DND-41 (cell line): ENCODE data around the gene HDAC11.

Experiments used
- CTCF ChIP-seq: IDR thresholded peaks from 2 replicates; pipeline ENCODE4 v1.5.1; 2012; ENCODE audit warnings: borderline replicate concordance, low read length, moderate library complexity, mild to moderate bottlenecking; ENCODE audit not compliant: poor library complexity, severe bottlenecking; ENCODE audit errors: extremely low read depth
- EZH2 ChIP-seq: IDR thresholded peaks from 3 replicates; pipeline ENCODE4 v1.6.1; 2012; ENCODE audit warnings: borderline replicate concordance, low read depth, mild to moderate bottlenecking, moderate library complexity, low read length, inconsistent platforms; ENCODE audit not compliant: severe bottlenecking

GRCh38 chr3:13483286-13483685, 3.2 kb downstream of the HDAC11 start:
- no peak for TF ChIP-seq CTCF
- TF ChIP-seq EZH2, result no peak
